NB4 (cell line): ENCODE results near the gene DBNDD2.

Experiments
- DNase-seq: peaks from one replicate; pipeline ENCODE4 v3.0.0; 2010; ENCODE audit warnings: low read depth
- H3K4me3 ChIP-seq: one replicate; pipeline ENCODE4 v1.5.1; 2011; ENCODE audit warnings: mild to moderate bottlenecking, low read depth, low read length, moderate library complexity
- MYC ChIP-seq: IDR thresholded peaks from 2 replicates; pipeline ENCODE4 v1.6.1; 2011; ENCODE audit warnings: low read depth, low read length
- POLR2A ChIP-seq: IDR thresholded peaks from 2 replicates; pipeline ENCODE4 v1.6.1; 2011; ENCODE audit warnings: mild to moderate bottlenecking; ENCODE audit not compliant: insufficient read length; ENCODE audit errors: extremely low read depth
- TF ChIP-seq, protein P1 (sequence below): IDR thresholded peaks from one replicate; pipeline ENCODE4 v1.5.1; 2012; ENCODE audit warnings: low read depth, low read length
- TF ChIP-seq, protein P2 (sequence below): IDR thresholded peaks from 2 replicates; pipeline ENCODE4 v1.6.1; 2011; ENCODE audit warnings: low read depth, low read length

DBNDD2 gene

DNA sequence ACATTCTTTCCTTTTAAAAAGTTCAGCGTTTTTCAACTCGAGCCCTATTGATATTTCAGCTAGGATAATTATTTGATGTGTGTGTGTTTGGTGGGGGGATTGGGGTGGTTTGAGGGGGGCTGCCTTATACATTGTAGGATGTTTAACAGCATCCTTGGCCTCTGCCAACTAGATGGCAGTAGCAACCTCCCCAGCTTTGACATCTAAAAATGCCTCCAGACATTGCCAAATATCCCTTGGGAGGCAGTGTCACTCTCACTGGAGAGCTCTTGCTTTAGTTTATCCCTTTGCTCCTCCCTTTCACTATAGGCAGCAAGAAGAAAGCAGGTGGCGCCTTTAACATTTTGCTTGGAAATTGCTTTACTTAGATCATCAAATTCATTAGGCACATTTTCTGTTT lies 15.4 kb upstream of the DBNDD2 start:
- TF ChIP-seq, protein P1, sequence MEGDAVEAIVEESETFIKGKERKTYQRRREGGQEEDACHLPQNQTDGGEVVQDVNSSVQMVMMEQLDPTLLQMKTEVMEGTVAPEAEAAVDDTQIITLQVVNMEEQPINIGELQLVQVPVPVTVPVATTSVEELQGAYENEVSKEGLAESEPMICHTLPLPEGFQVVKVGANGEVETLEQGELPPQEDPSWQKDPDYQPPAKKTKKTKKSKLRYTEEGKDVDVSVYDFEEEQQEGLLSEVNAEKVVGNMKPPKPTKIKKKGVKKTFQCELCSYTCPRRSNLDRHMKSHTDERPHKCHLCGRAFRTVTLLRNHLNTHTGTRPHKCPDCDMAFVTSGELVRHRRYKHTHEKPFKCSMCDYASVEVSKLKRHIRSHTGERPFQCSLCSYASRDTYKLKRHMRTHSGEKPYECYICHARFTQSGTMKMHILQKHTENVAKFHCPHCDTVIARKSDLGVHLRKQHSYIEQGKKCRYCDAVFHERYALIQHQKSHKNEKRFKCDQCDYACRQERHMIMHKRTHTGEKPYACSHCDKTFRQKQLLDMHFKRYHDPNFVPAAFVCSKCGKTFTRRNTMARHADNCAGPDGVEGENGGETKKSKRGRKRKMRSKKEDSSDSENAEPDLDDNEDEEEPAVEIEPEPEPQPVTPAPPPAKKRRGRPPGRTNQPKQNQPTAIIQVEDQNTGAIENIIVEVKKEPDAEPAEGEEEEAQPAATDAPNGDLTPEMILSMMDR = peak; percentile 24
- TF ChIP-seq, protein P2, sequence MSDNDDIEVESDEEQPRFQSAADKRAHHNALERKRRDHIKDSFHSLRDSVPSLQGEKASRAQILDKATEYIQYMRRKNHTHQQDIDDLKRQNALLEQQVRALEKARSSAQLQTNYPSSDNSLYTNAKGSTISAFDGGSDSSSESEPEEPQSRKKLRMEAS = no peak
- DNase-seq = peak; percentile 74
- H3K4me3 ChIP-seq = no peak overlapping the region

DNA sequence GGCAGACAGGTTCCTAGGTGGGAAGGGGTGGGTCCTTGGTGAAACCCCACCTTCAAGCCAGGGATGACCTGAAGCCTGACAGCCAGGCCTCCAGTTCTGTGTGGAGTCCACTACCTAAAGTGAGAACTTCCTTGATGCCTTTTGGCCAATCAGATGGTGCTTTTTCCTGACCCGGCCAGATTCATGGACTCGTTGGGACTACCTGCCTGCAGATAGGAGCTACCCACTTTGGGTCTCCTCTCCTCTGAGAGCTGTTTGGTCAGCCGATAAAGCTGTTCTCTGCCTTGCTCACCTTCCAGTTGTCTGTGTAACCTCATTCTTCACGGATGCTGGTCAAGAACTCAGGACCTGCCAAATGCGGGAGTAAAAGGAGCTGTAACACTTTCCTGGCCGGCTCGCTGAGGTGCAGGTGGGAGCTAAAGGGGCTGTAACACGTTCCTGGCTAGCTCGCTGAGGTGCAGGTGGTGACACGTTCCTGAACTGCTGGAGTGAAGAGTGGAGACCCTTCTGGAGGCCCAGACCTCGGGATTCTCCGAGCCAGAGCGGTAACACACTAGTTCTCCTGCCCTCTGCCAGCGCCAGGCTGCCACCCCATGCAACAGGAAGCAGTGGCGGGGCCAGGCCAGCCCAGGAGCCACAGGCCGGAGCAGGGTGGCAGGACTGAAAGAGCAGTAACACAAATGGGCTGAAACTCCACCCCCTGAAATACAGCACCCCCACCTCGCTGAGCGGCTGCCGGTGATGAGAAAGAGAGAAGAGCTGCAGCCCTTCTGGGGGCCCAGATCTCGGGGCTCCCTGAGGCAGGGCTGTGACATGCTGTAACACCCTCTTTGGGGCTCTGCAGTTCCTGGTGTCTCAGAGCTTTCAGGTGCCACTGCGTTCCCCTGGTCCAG lies 13.6 kb upstream of the DBNDD2 start:
- no peak for DNase-seq
- no peak overlapping the region for H3K4me3 ChIP-seq
- TF ChIP-seq MYC = no peak
- no peak for TF ChIP-seq POLR2A
- TF ChIP-seq, protein P2 = no peak
- TF ChIP-seq, protein P1 = no peak

- DNase-seq = no peak
- TF ChIP-seq, protein P2 = no peak
- TF ChIP-seq, protein P1 = no peak
- no peak for TF ChIP-seq POLR2A
- TF ChIP-seq MYC = no peak
- H3K4me3 ChIP-seq = no peak overlapping the region
Observed at GRCh38 chr20:45395114-45395415, 13.0 kb upstream of the DBNDD2 start.

GRCh38 chr20:45399018-45399417 lies 9.1 kb upstream of the DBNDD2 start:
- no peak for DNase-seq
- H3K4me3 ChIP-seq = no peak overlapping the region

GRCh38 chr20:45400346-45401031 lies 7.6 kb upstream of the DBNDD2 start:
- TF ChIP-seq, protein P2 = no peak
- TF ChIP-seq, protein P1 = no peak
- TF ChIP-seq MYC = no peak
- no peak for DNase-seq
- H3K4me3 ChIP-seq = no peak overlapping the region

More at GRCh38 chr20:45399018-45399417, 9.1 kb upstream of the DBNDD2 start:
- TF ChIP-seq, protein P1 = no peak
- TF ChIP-seq, protein P2 = no peak
- TF ChIP-seq POLR2A (no peak), MYC (no peak)
